H1 (cell line): Measurements from ENCODE around the gene SIN3B. TPM values are rescaled to one million over a fixed set of nuclear protein-coding genes. Genes with fewer than 3 reads are reported as not detected.

Experiments used
- CTCF ChIA-PET: fragments of 300-600 bp; sonication (Branson Sonifier 250); formaldehyde crosslinking; loops from one replicate; lab custom pipeline; 2021; ENCODE audit not compliant: partially characterized antibody; lab: Charles Lee
- POLR2A ChIA-PET: fragments of 300-600 bp; sonication (Branson Sonifier 250); formaldehyde crosslinking; loops from one replicate; lab custom pipeline; 2021; ENCODE audit warnings: inconsistent platforms; ENCODE audit not compliant: partially characterized antibody; lab: Charles Lee
- DNase-seq, 2 experiments: peaks; one replicate each; pipeline versions ENCODE4 v3.0.0 to v3.0.0-alpha.2; 2010 to 2022; ENCODE audit warnings: low spot score in 2 of 2, low read depth in 1 of 2, mixed read lengths in 1 of 2
- FAIRE-seq: peaks from 2 replicates; lab custom pipeline; 2011; peaks lifted over from hg19 to GRCh38; lab: Jason Lieb, UNC
- H2AFZ ChIP-seq: 2 replicates; pipeline ENCODE4 v1.8.1; 2012; ENCODE audit warnings: low read length, inconsistent platforms
- H2AK5ac ChIP-seq: 2 replicates; pipeline ENCODE4 v1.6.1; 2013; ENCODE audit warnings: low read depth, low read length
- H2BK120ac ChIP-seq: replicated peaks from 2 replicates; pipeline ENCODE3; 2013; ENCODE audit warnings: low read depth, low read length, inconsistent platforms
- H2BK12ac ChIP-seq: 2 replicates; pipeline ENCODE4 v1.6.1; 2013; ENCODE audit warnings: low read depth, low read length
- H2BK15ac ChIP-seq: 2 replicates; pipeline ENCODE4 v1.6.1; 2013; ENCODE audit warnings: low read length
- H2BK20ac ChIP-seq: 2 replicates; pipeline ENCODE4 v1.6.1; 2013; ENCODE audit warnings: low read length
- H2BK5ac ChIP-seq: 2 replicates; pipeline ENCODE4 v1.6.1; 2013; ENCODE audit warnings: low read depth, low read length
- H3K14ac ChIP-seq: 2 replicates; pipeline ENCODE4 v1.6.1; 2013; ENCODE audit warnings: inconsistent platforms; ENCODE audit not compliant: insufficient read length
- H3K18ac ChIP-seq: 2 replicates; pipeline ENCODE4 v1.6.1; 2013; ENCODE audit warnings: low read length; ENCODE audit errors: extremely low read depth
- H3K23ac ChIP-seq: 2 replicates; pipeline ENCODE4 v1.6.1; 2013; ENCODE audit warnings: inconsistent platforms; ENCODE audit not compliant: insufficient read length
- H3K23me2 ChIP-seq: 2 replicates; pipeline ENCODE4 v1.6.1; 2013; ENCODE audit warnings: low read depth, low read length
- H3K27ac ChIP-seq: 2 replicates; pipeline ENCODE4 v1.6.1; 2011; ENCODE audit warnings: low read depth, low read length, inconsistent platforms
- H3K27me3 ChIP-seq, 4 experiments: replicated peaks in 1 of 4; 1 replicate in 1 of 4; 2 replicates in 3 of 4; pipeline versions ENCODE4 v1.6.1 to v1.8.1; 2011 to 2013; ENCODE audit warnings: low read length in 3 of 4, mild to moderate bottlenecking in 3 of 4, inconsistent platforms in 2 of 4, mixed read lengths in 2 of 4, moderate library complexity in 1 of 4; ENCODE audit not compliant: control insufficient read depth in 3 of 4, insufficient read depth in 3 of 4; ENCODE audit errors: extremely low read depth in 1 of 4
- H3K36me3 ChIP-seq, 4 experiments: 2 replicates each; pipeline versions ENCODE4 v1.6.1 to v1.8.1; 2011 to 2013; ENCODE audit warnings: mild to moderate bottlenecking in 4 of 4, low read length in 3 of 4, moderate library complexity in 2 of 4, control low read depth in 1 of 4, inconsistent platforms in 1 of 4; ENCODE audit not compliant: insufficient read depth in 4 of 4, control insufficient read depth in 2 of 4
- H3K4ac ChIP-seq: replicated peaks from 2 replicates; pipeline ENCODE3; 2013; ENCODE audit warnings: low read length, low read depth, mixed read lengths, inconsistent platforms; ENCODE audit not compliant: insufficient read length
- H3K4me1 ChIP-seq, 4 experiments: replicated peaks in 1 of 4; 1 replicate in 1 of 4; 2 replicates in 3 of 4; pipeline versions ENCODE4 v1.6.1 to v1.8.1; 2011 to 2013; ENCODE audit warnings: low read length in 3 of 4, inconsistent platforms in 2 of 4, mixed read lengths in 1 of 4; ENCODE audit not compliant: insufficient read depth in 4 of 4, control insufficient read depth in 3 of 4
- H3K4me2 ChIP-seq, 2 experiments: 2 replicates each; pipeline versions ENCODE4 v1.6.1 to v1.8.1; 2011 to 2013; ENCODE audit warnings: low read depth in 2 of 2, low read length in 2 of 2, control low read depth in 1 of 2, inconsistent platforms in 1 of 2, mild to moderate bottlenecking in 1 of 2; ENCODE audit not compliant: insufficient read depth in 1 of 2
- H3K4me3 ChIP-seq, 4 experiments: fragments of 200-600, 300-600 bp in 1 of 4; sonication (generic), shearing (Covaris generic), sonication (Bioruptor Twin) in 1 of 4; 2 replicates each; pipeline versions ENCODE4 v1.5.1 to v1.8.1; 2011 to 2016; ENCODE audit warnings: low read length in 4 of 4, low read depth in 3 of 4, control low read depth in 2 of 4, inconsistent platforms in 2 of 4, mild to moderate bottlenecking in 2 of 4, mixed read lengths in 1 of 4, moderate library complexity in 1 of 4; ENCODE audit not compliant: insufficient read depth in 2 of 4; ENCODE audit errors: extremely low read depth in 1 of 4
- H3K56ac ChIP-seq: replicated peaks from 2 replicates; pipeline ENCODE3; 2013; ENCODE audit warnings: low read depth, mild to moderate bottlenecking, mixed read lengths, low read length, inconsistent platforms; ENCODE audit not compliant: insufficient read length
- H3K79me1 ChIP-seq: 2 replicates; pipeline ENCODE4 v1.6.1; 2013; ENCODE audit warnings: low read depth, low read length, control low read depth
- H3K79me2 ChIP-seq, 2 experiments: 2 replicates each; pipeline versions ENCODE4 v1.6.1 to v1.8.1; 2012 to 2013; ENCODE audit warnings: low read length in 2 of 2, mild to moderate bottlenecking in 2 of 2, inconsistent platforms in 1 of 2; ENCODE audit not compliant: insufficient read depth in 2 of 2, control insufficient read depth in 1 of 2
- H3K9ac ChIP-seq, 4 experiments: replicated peaks in 1 of 4; 1 replicate in 1 of 4; 2 replicates in 3 of 4; pipeline versions ENCODE4 v1.6.1 to v1.8.1; 2011 to 2013; ENCODE audit warnings: low read depth in 3 of 4, low read length in 3 of 4, control low read depth in 2 of 4, mild to moderate bottlenecking in 2 of 4, moderate library complexity in 2 of 4, inconsistent platforms in 1 of 4; ENCODE audit errors: extremely low read depth in 1 of 4
- H3K9me3 ChIP-seq, 2 experiments: 2 replicates each; pipeline versions ENCODE4 v1.6.1 to v1.8.1; 2012 to 2013; ENCODE audit warnings: mild to moderate bottlenecking in 2 of 2, moderate library complexity in 2 of 2, control low read depth in 1 of 2, inconsistent platforms in 1 of 2, low read depth in 1 of 2, low read length in 1 of 2, mixed read lengths in 1 of 2; ENCODE audit not compliant: insufficient read depth in 2 of 2
- H4K20me1 ChIP-seq, 2 experiments: replicated peaks in 1 of 2; 2 replicates each; pipeline versions ENCODE3 to v1.8.1; 2011 to 2013; ENCODE audit warnings: inconsistent platforms in 2 of 2, low read length in 2 of 2, mild to moderate bottlenecking in 1 of 2; ENCODE audit not compliant: insufficient read depth in 2 of 2, control insufficient read depth in 1 of 2
- H4K5ac ChIP-seq: 2 replicates; pipeline ENCODE4 v1.6.1; 2013; ENCODE audit warnings: low read length, low read depth, mixed read lengths, inconsistent platforms; ENCODE audit not compliant: insufficient read length
- H4K8ac ChIP-seq: 2 replicates; pipeline ENCODE4 v1.8.0; 2013; ENCODE audit warnings: mild to moderate bottlenecking, moderate library complexity, low read length, inconsistent platforms; ENCODE audit not compliant: insufficient read depth; ENCODE audit errors: extremely low read depth
- H4K91ac ChIP-seq: replicated peaks from 2 replicates; pipeline ENCODE3; 2013; ENCODE audit warnings: low read length, mixed read lengths, inconsistent platforms; ENCODE audit not compliant: insufficient read length
- CHD2 ChIP-seq: IDR thresholded peaks from 2 replicates; pipeline ENCODE4 v1.6.1; 2012; ENCODE audit warnings: low read length, improper control_type of control experiment
- NANOG ChIP-seq: IDR thresholded peaks from 2 replicates; pipeline ENCODE4 v1.6.1; 2011; ENCODE audit warnings: low read length, low read depth, mild to moderate bottlenecking, inconsistent platforms; ENCODE audit not compliant: insufficient read depth, poor library complexity, severe bottlenecking
- RAD21 ChIP-seq, 2 experiments: IDR thresholded peaks in 1 of 2; conservative IDR thresholded peaks in 1 of 2; 2 replicates each; pipeline ENCODE4 v1.6.1; 2011; ENCODE audit warnings: low read depth in 2 of 2, low read length in 2 of 2, improper control_type of control experiment in 1 of 2, inconsistent platforms in 1 of 2, mild to moderate bottlenecking in 1 of 2, moderate library complexity in 1 of 2
- RXRA ChIP-seq: IDR thresholded peaks from 2 replicates; pipeline ENCODE4 v1.6.1; 2011; ENCODE audit warnings: low read depth, mild to moderate bottlenecking, low read length, moderate library complexity; ENCODE audit not compliant: insufficient read depth
- TEAD4 ChIP-seq: IDR thresholded peaks from 2 replicates; pipeline ENCODE4 v1.6.1; 2012; ENCODE audit warnings: low read depth, low read length, inconsistent platforms, mixed read lengths
- WGBS, 2 experiments: shearing (Covaris generic) in 1 of 2; methylation state at CpG; one replicate each; pipeline versions ENCODE4 v1.1.6 to v1.1.7; 2013 to 2015; ENCODE audit warnings: low lambda C conversion rate in 2 of 2, mixed read lengths in 2 of 2, inconsistent platforms in 1 of 2, low coverage in 1 of 2, missing lambda C conversion rate in 1 of 2; ENCODE audit not compliant: insufficient replicate concordance in 2 of 2, insufficient coverage in 1 of 2, insufficient read length in 1 of 2; ENCODE audit errors: extremely low coverage in 1 of 2, missing lambda C conversion rate in 1 of 2; 5-methylcytosine and 5-hydroxymethylcytosine counted together
- polyA plus RNA-seq, 7 experiments: library from polyadenylated mRNA; depleted of rRNA in 3 of 7; stranded (reverse) in 5 of 7; unstranded in 2 of 7; fragments of >200 nt in 5 of 7; fragments of 200-250 nt in 2 of 7; gene quantifications; 1 replicate in 5 of 7; 2 replicates in 1 of 7; 4 replicates in 1 of 7; pipeline versions ENCODE4 v1.2.1 to v1.2.3, GENCODE V29; 2011 to 2013; ENCODE audit warnings: missing spikeins in 2 of 7, mixed read lengths in 2 of 7
- total RNA-seq: library from RNA; stranded (reverse); fragmentation: NEBNext Ultra II Directional; extraction: Animal tissue kit (Norgen Biotek cat#: 25700); gene quantifications from 2 replicates; pipeline ENCODE4 v1.2.1, GENCODE V29; 2021
- TF ChIP-seq, protein P1 (sequence below), 3 experiments: IDR thresholded peaks; 1 replicate in 2 of 3; 2 replicates in 1 of 3; pipeline versions ENCODE4 v1.5.1 to v1.6.1; 2011; ENCODE audit warnings: low read length in 3 of 3, mild to moderate bottlenecking in 3 of 3, inconsistent platforms in 2 of 3, low read depth in 1 of 3, moderate library complexity in 1 of 3; ENCODE audit not compliant: insufficient read depth in 1 of 3; ENCODE audit errors: control extremely low read depth in 1 of 3

Gene SIN3B
- total and polyA plus RNA-seq, 2 of the 8 experiments (the other 6 are each of a cell fraction or from before 2014, with no cell fraction given): 29.5 to 71.1 TPM

DNA sequence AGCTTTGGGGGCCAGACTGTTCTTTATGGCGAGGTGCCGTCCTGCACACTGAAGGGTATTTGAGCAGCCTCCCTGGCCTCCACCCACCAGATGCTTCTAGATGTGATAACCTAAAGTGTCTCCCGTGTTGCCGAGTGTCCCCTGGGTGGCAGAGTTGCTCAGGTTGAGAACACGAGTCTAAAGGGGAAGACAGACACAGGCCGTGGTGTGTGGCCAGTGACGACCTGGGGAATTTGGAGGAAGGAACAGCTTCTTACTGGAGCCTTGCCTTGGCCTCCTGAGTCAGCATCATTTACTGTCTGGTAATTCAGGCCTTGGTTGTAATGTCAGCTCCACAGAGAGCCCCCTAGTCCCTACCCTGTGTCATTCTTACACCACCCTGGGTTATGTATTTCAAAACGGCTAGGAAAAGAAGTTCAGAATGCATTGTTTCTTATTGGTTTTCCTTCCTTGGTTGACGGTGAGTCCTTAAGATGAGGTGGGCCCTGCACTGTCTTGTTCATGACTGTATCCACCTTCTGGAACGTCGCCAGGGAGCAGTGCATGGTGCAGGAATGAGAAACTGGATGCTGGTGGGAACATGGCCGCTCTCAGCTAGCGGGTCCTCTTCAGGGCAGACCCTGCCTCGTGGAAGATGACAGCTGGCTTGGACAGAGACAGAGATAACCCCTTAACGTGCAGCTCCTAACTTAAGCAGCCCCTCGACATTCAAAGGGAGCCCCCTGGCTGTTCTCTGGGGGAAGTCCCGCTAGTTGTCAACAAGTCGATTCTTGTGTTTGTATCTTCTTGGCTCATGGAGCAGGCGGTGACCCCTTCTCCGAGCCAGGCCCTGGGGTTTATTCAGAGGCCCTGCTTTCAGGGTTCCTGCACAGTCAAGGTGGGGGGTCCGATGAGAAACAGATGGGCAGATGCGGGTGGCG is 7.2 kb downstream of the SIN3B start:
- H4K91ac ChIP-seq: no peak overlapping the region
- H3K4me3 ChIP-seq: no peak overlapping the region
- peaks cover 14 to 61% (median 32%) of the 10 kb centered on the region in 4 experiments for H3K36me3 ChIP-seq
- ChIA-PET POLR2A (interaction anchor here (0.6 to 1.3 kb wide), 5 partner anchors 11 to 216 kb away, joined by 3 to 5 read pairs (median 3); no protein-coding TSS in a partner anchor), CTCF (interaction anchor here (0.6 to 5.0 kb wide), 14 partner anchors 15 to 249 kb away, joined by 3 to 54 read pairs (median 4); no protein-coding TSS in a partner anchor)
- no peak overlapping the region for H3K27ac ChIP-seq
- H2BK120ac ChIP-seq: no peak overlapping the region
- 89% methylated on average over 23 of the region's 23 CpGs; no CpG with 5 or more reads in 1 of the 2 experiments for WGBS, 2 experiments
- no peak for TF ChIP-seq NANOG
- TF ChIP-seq TEAD4: no peak
- no peak for TF ChIP-seq RXRA
- TF ChIP-seq, protein P1, sequence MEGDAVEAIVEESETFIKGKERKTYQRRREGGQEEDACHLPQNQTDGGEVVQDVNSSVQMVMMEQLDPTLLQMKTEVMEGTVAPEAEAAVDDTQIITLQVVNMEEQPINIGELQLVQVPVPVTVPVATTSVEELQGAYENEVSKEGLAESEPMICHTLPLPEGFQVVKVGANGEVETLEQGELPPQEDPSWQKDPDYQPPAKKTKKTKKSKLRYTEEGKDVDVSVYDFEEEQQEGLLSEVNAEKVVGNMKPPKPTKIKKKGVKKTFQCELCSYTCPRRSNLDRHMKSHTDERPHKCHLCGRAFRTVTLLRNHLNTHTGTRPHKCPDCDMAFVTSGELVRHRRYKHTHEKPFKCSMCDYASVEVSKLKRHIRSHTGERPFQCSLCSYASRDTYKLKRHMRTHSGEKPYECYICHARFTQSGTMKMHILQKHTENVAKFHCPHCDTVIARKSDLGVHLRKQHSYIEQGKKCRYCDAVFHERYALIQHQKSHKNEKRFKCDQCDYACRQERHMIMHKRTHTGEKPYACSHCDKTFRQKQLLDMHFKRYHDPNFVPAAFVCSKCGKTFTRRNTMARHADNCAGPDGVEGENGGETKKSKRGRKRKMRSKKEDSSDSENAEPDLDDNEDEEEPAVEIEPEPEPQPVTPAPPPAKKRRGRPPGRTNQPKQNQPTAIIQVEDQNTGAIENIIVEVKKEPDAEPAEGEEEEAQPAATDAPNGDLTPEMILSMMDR (IDR thresholded peaks at IDR 0.05; ENCODE audit: control extremely low read depth in 1 of 3, insufficient read depth in 1 of 3, low read depth in 1 of 3, low read length in 3 of 3): peak; percentile 38 to 58 (median 44)
- no peak for TF ChIP-seq CHD2
- peak; percentile 62 to 75 for TF ChIP-seq RAD21 (IDR thresholded peaks at IDR 0.05 in 1 of 2, conservative IDR thresholded peaks at IDR 0.05 in 1 of 2; ENCODE audit: low read depth in 2 of 2, low read length in 2 of 2)
- H3K4me1 ChIP-seq: no peaks in the 10 kb centered on the region
- no peak overlapping the region for H3K18ac ChIP-seq
- H2AK5ac ChIP-seq: no peak overlapping the region
- H4K8ac ChIP-seq: peak overlapping the region; percentile 54; the same call in 1 of the 2 replicates
- peaks cover 8% of the 10 kb centered on the region for H3K79me1 ChIP-seq
- peaks cover 5 to 20% of the 10 kb centered on the region in 2 experiments for H4K20me1 ChIP-seq
- no peak overlapping the region for H3K14ac ChIP-seq
- no peaks in the 10 kb centered on the region for H3K23me2 ChIP-seq
- no peak overlapping the region for H3K9ac ChIP-seq
- no peak overlapping the region for H2BK5ac ChIP-seq
- no peaks in the 10 kb centered on the region for H3K27me3 ChIP-seq
- no peak for DNase-seq
- no peak overlapping the region for H3K4ac ChIP-seq
- H3K23ac ChIP-seq: no peak overlapping the region
- H2BK15ac ChIP-seq: no peak overlapping the region
- no peak for FAIRE-seq
- no peak overlapping the region for H3K56ac ChIP-seq
- no peak overlapping the region for H2BK12ac ChIP-seq
- H3K79me2 ChIP-seq: peaks cover 0 to 7% of the 10 kb centered on the region in 2 experiments; a peak in 2 of 4 replicates
- H3K4me2 ChIP-seq: no peak overlapping the region
- H4K5ac ChIP-seq: no peak overlapping the region
- H2AFZ ChIP-seq: no peak overlapping the region
- no peaks in the 10 kb centered on the region for H3K9me3 ChIP-seq
- no peak overlapping the region for H2BK20ac ChIP-seq
